NCI-H345 treated with DMSO at 0.1 percent for 48 hours (cell line): ENCODE measurements around the gene MRPL34.

Source experiments
- DNase-seq: peaks from one replicate; lab custom pipeline; 2025; ENCODE audit not compliant: unreplicated experiment; lab: John Stamatoyannopoulos, UW

Gene MRPL34

GRCh38 chr19:17327654-17328516 is 22.2 kb downstream of the MRPL34 start:
- DNase-seq = no peak

GRCh38 chr19:17328517-17329365 is 23.1 kb downstream of the MRPL34 start:
- DNase-seq = no peak

DNA sequence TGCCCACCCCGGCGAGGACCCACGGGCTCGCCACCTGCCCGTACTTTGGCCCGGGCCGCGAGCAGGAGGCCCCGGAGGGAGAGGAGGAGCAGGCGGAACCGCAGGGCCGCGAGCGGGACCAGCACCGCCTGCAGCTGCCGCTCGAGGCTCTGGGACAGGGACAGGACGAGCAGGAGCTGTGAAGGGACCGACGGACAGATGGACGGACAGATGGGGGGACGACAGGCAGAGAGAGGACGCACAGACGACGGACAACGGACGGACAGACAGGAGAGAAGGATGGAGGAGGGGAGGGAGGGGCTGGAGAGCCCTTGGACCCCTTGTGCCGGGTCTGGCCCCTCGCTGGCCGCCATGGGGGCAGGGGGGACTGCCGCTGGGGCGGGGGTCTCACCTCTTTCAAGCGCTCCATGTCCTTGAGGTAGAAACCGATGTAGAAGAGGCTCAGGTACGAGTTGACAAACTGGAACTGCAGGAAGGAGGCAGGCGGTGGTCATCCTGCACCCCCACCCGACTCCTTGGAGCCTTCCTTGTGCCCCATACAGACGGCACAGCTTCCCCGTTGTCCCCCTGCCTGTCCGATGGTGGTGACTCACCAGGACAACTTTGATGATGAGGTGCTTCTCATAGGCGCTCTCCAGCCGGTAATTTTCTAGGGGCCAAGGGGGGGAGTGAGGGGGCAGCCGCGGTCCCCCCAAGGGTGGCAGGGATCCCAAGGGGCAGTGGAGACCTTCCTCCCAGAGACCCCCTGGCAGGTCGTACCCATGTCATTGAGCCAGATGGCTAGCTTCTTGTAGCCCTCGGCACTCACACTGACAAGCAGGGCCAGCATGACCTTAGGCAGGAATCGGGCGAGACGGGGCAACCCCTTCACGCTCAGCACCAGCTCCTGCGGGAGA is 23.9 kb downstream of the MRPL34 start:
- no peak for DNase-seq

- DNase-seq = no peak
These were observed 24.8 kb downstream of the MRPL34 start for GRCh38 chr19:17330262-17331044.

DNA sequence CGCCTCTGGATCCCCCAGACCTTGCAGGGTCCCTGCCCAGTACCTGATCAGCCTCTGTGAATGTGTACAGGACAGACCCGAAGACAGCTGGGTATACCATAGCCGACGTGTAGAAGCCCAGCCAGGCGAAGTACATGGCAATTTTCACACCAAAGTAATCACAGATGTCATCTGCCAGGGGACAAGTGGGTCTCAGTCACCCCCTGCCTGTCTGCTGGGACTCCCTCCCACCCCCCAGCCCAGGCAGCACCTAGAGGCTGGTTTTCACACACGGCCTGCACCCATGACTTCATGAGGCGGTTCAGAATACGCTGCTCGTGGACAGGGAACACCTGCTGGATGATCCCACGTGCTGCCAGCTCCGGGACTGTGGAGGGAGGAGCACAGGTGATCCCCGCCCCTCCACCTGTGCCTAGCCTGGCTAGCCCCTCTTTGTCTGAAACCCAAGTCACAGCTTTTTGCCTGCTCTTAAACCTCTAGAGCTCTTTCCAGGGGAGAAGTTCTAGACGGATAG is 25.4 kb downstream of the MRPL34 start:
- no peak for DNase-seq

- DNase-seq = no peak
These were observed 26.6 kb downstream of the MRPL34 start for GRCh38 chr19:17332360-17332676.

- DNase-seq = no peak
These were observed 27.3 kb downstream of the MRPL34 start for GRCh38 chr19:17332677-17333581.

DNA sequence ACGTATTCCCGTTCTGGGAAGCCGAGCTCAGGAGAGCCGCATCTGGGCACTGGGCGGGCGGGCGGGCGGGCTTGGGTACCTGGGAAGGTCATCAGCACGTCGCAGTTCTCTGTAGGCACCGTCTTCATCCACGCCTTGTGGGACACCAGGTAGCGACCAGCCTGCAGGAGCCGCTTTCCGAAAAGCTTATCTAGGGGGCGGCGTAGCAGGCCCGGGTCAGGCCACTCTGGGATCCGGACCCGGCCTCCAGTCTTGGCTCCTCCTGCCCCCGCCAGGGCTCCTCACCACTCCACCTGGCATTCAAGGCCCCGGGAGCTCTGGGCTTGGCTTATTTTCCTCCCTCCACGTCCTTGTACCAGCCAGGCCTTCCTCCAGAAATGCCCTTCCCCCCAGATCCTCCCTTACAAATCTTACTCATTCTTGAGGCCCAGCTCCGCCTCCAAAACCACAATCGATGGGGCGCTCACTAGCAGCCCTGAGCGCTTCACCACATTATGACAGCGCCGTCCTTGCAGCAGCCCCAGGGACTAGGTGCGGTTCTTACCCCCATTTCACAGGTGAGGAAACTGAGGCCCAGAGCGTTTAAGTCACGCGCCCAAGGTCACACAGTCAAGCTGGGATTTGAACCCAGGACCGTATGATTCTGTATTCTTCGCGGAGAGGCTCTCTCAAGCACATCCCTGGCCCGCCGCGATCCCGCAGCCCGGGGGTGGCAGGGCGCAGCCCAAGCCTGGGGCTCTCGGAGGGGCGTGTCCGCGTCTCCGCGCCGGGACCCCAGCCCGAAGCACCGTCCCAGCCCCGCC is 28.1 kb downstream of the MRPL34 start:
- DNase-seq = no peak

GRCh38 chr19:17334414-17335409 is 29.0 kb downstream of the MRPL34 start, which contains the start of gene ANO8:
TSS of gene ANO8 (minus strand) at chr19:17334855. CDS start at chr19:17334670, 185 bp downstream.
- peak; percentile 62 for DNase-seq

DNA sequence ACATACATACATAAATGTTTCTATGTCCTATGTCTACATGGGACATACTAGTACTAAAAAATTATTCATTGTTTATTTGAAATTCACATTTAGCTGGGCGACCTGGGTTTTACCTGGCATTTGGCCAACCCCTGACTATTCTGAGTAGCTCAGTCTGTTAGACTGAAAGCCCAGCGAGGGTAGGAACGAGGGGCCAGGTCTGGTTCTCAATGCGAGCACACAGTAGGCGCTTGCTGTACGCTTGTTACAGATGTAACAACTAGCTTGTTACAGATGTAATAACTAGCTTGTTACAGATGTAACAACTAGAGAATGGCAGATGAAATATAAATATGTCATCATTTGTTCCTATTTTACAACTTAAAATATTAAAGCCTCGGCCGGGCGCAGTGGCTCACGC is 29.9 kb downstream of the MRPL34 start:
- no peak for DNase-seq

GRCh38 chr19:17336872-17337674 is 31.4 kb downstream of the MRPL34 start, which contains the start of gene GTPBP3:
TSS of gene GTPBP3 (plus strand) at chr19:17337553. CDS start at chr19:17337612, 59 bp downstream.
- peak; percentile 89 for DNase-seq

DNA sequence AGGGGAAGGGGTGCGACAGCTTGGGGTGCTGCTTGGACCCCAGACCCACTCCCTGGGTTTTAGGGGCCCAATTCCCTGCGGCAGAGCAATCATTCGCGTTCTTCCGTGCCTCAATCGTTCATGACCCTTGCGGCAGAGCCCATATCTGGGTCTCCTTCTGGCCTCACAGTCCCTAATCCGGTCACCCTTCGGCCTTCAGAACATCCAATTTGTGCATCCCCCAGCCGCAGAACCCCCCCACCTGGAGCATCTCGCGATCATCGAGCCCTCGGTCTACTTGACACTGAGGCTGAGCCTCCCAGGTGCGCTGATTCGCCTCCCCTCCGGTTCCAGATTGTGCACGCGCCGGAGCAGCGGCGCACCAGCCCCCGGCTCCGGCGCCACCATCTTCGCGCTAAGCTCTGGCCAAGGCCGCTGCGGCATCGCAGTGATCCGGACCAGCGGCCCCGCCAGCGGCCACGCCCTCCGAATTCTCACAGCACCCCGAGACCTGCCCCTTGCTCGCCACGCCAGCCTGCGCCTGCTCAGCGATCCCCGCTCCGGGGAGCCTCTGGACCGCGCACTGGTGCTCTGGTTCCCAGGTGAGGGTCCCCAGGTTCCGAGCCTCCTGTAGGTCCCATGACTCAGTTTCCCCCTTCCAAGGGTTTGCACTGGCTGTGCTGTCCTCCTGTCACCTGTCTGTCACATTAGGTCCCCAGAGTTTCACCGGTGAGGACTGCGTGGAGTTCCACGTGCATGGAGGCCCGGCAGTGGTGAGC is 32.2 kb downstream of the MRPL34 start:
- no peak for DNase-seq

GRCh38 chr19:17338433-17339078 is 32.9 kb downstream of the MRPL34 start:
- no peak for DNase-seq

DNA sequence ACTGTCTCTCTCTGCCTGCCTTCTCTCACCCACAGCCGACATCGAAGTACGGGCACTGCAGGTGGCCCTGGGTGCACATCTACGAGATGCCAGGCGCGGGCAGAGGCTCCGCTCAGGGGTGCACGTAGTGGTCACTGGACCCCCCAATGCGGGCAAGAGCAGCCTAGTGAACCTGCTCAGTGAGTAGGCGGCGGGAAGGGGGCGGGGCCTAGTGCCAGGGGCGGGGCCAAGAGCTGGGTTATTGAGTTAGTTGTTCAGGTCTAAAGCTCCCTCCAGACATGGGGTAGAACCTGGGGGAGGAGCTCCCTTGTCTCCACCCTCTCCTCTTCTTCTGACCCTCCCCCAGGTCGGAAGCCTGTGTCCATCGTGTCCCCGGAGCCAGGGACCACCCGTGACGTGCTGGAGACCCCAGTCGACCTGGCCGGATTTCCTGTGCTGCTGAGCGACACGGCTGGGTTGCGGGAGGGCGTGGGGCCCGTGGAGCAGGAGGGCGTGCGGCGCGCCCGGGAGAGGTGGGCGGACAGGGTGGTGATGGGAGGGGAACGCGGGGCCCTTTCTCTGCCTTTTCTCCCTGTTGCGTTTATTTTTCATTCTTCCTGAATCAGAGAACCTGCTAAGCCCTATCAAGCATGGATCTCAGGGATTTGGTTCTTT is 33.5 kb downstream of the MRPL34 start:
- DNase-seq = no peak
